HepG2 (cell line): Measurements from ENCODE around the gene COMP. TPM values are rescaled to one million over a fixed set of nuclear protein-coding genes. Genes with fewer than 3 reads are reported as not detected.

ENCODE experiments used
- AKAP8 ChIP-seq: sonication (generic); formaldehyde crosslinking; IDR thresholded peaks from 2 replicates; pipeline ENCODE4 v1.5.1; 2020; ENCODE audit warnings: mild to moderate bottlenecking, missing genetic modification reagents
- HOXA3 ChIP-seq: sonication (generic); formaldehyde crosslinking; IDR thresholded peaks from 2 replicates; pipeline ENCODE4 v1.5.0; 2020; ENCODE audit warnings: missing genetic modification reagents
- MXD3 ChIP-seq: IDR thresholded peaks from 2 replicates; pipeline ENCODE4 v1.6.1; 2016; ENCODE audit warnings: mild to moderate bottlenecking, missing biosample characterization, missing genetic modification reagents
- SETDB1 ChIP-seq: sonication (generic); formaldehyde crosslinking; IDR thresholded peaks from 2 replicates; pipeline ENCODE4 v1.5.1; 2020; ENCODE audit warnings: missing genetic modification reagents, mild to moderate bottlenecking, borderline replicate concordance
- STAT5B ChIP-seq: sonication (generic); formaldehyde crosslinking; IDR thresholded peaks from 2 replicates; pipeline ENCODE4 v1.4.0; 2020; ENCODE audit warnings: missing genetic modification reagents
- XRCC5 ChIP-seq: fragments of 200-400 bp; formaldehyde crosslinking; optimal IDR thresholded peaks from 2 replicates; pipeline ENCODE3; 2017; ENCODE audit warnings: mild to moderate bottlenecking, low read length
- ZNF142 ChIP-seq: sonication (generic); formaldehyde crosslinking; IDR thresholded peaks from 2 replicates; pipeline ENCODE4 v1.4.0; 2020; ENCODE audit warnings: missing genetic modification reagents
- ZNF34 ChIP-seq: sonication (generic); formaldehyde crosslinking; IDR thresholded peaks from 2 replicates; pipeline ENCODE4 v1.4.0; 2020; ENCODE audit warnings: mild to moderate bottlenecking, missing genetic modification reagents, borderline replicate concordance
- ZNF430 ChIP-seq: sonication (generic); formaldehyde crosslinking; IDR thresholded peaks from 2 replicates; pipeline ENCODE4 v1.9.0; 2021; ENCODE audit warnings: mild to moderate bottlenecking, missing genetic modification reagents
- ZNF562 ChIP-seq: sonication (generic); formaldehyde crosslinking; IDR thresholded peaks from 2 replicates; pipeline ENCODE4 v1.8.0; 2022; ENCODE audit warnings: missing genetic modification reagents, borderline replicate concordance
- polyA plus RNA-seq, 8 experiments: library from polyadenylated mRNA; depleted of rRNA in 3 of 8; stranded (reverse) in 7 of 8; unstranded in 1 of 8; fragments of >200 nt; fragmentation: Illumina TruSeq in 4 of 8; extraction: Trizol in 4 of 8; gene quantifications; 2 replicates each; pipeline versions ENCODE4 v1.2.1 to v1.2.3, GENCODE V29; 2011 to 2016; ENCODE audit warnings: low read depth in 4 of 8, missing spikeins in 1 of 8, mixed read lengths in 1 of 8; ENCODE audit not compliant: insufficient read depth in 1 of 8
- total RNA-seq, 5 experiments: library from RNA; depleted of rRNA; stranded (reverse); fragments of >200 nt; fragmentation: Illumina TruSeq; extraction: Trizol; gene quantifications; 2 replicates each; pipeline ENCODE4 v1.2.3, GENCODE V29; 2016; ENCODE audit warnings: low read depth in 1 of 5

COMP gene
- total and polyA plus RNA-seq, 2 of the 13 experiments (the other 11 are each of a cell fraction or from before 2014, with no cell fraction given), result 0.04 to 0.13 TPM

- TF ChIP-seq XRCC5 (no peak), ZNF430 (CRISPR knock-in tag) (no peak), SETDB1 (CRISPR knock-in tag) (no peak), HOXA3 (CRISPR knock-in tag) (no peak), ZNF562 (CRISPR knock-in tag) (no peak), AKAP8 (CRISPR knock-in tag) (no peak), STAT5B (CRISPR knock-in tag) (no peak), ZNF34 (CRISPR knock-in tag) (no peak), MXD3 (CRISPR knock-in tag) (no peak), ZNF142 (CRISPR knock-in tag) (no peak)
- TF ChIP-seq, all 625 proteins: peak for 0
Measured at GRCh38 chr19:18764591-18765051, 26.5 kb downstream of the COMP start (continued).
